SK-N-SH treated with all-trans-retinoic acid at 6 μM for 48 hours (cell line): ENCODE measurements around the gene ZMYND11.

Experiments used
- ARNTL ChIP-seq: fragments of 450-650 bp; formaldehyde crosslinking; IDR thresholded peaks from 2 replicates; pipeline ENCODE4 v1.5.0; 2020; ENCODE audit warnings: low read depth, mild to moderate bottlenecking, moderate library complexity, borderline replicate concordance
- GLIS3 ChIP-seq: fragments of 250-450 bp; sonication (Bioruptor Pico); IDR thresholded peaks from 2 replicates; pipeline ENCODE4 v1.5.0; 2020; ENCODE audit warnings: mild to moderate bottlenecking, moderate library complexity
- ISL1 ChIP-seq: fragments of 250-450 bp; sonication (Bioruptor Pico); IDR thresholded peaks from 2 replicates; pipeline ENCODE4 v2.1.2; 2022; ENCODE audit warnings: mild to moderate bottlenecking, moderate library complexity
- OSR1 ChIP-seq: fragments of 250-450 bp; sonication (Bioruptor Pico); IDR thresholded peaks from 2 replicates; pipeline ENCODE4 v1.8.0; 2022; ENCODE audit warnings: moderate library complexity, mild to moderate bottlenecking, inconsistent platforms
- PPARA ChIP-seq: fragments of 250-450 bp; sonication (Bioruptor Pico); IDR thresholded peaks from 2 replicates; pipeline ENCODE4 v1.5.0; 2020; ENCODE audit warnings: mild to moderate bottlenecking, borderline replicate concordance
- RARB ChIP-seq: fragments of 250-450 bp; sonication (Bioruptor Pico); IDR thresholded peaks from 2 replicates; pipeline ENCODE4 v1.8.0; 2021; ENCODE audit warnings: mild to moderate bottlenecking, moderate library complexity
- TSHZ2 ChIP-seq: fragments of 250-450 bp; sonication (Bioruptor Pico); IDR thresholded peaks from 2 replicates; pipeline ENCODE4 v1.5.0; 2020; ENCODE audit warnings: mild to moderate bottlenecking, moderate library complexity
- ZFP3 ChIP-seq: fragments of 250-450 bp; sonication (Bioruptor Pico); IDR thresholded peaks from 2 replicates; pipeline ENCODE4 v1.5.0; 2020; ENCODE audit warnings: mild to moderate bottlenecking, moderate library complexity
- ZNF8 ChIP-seq: fragments of 450-650 bp; formaldehyde crosslinking; IDR thresholded peaks from 2 replicates; pipeline ENCODE4 v1.5.0; 2020; ENCODE audit warnings: mild to moderate bottlenecking, moderate library complexity
- TF ChIP-seq, protein P1 (sequence below): fragments of 250-450 bp; sonication (Bioruptor Pico); IDR thresholded peaks from 2 replicates; pipeline ENCODE4 v1.8.0; 2020; ENCODE audit warnings: mild to moderate bottlenecking, moderate library complexity, borderline replicate concordance

DNA sequence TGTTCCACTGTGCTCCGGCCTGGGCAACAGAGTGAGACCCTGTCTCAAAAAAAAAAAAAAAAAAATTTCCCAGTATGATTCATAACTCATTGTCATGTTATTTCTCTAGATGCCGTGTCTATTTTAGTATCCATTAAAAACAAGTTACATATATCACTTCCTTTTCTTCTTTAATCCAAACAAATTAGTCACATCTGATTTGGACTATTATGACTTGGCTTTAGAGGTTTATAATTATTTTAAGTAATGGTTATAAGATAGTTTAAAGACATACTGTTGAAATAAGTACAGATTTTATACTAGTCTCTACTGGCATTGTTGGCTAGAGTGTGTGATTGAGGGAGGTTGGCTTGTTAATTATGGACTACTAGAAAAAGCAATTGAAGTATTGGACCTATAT lies 53.3 kb downstream of the ZMYND11 start:
- TF ChIP-seq ZNF8 (no peak), TSHZ2 (CRISPR knock-in tag) (no peak), PPARA (CRISPR knock-in tag) (no peak), OSR1 (no peak), ISL1 (peak; percentile 63), ZFP3 (CRISPR knock-in tag) (no peak), ARNTL (CRISPR knock-in tag) (no peak), GLIS3 (CRISPR knock-in tag) (no peak), RARB (CRISPR knock-in tag) (no peak)
- TF ChIP-seq, protein P1, sequence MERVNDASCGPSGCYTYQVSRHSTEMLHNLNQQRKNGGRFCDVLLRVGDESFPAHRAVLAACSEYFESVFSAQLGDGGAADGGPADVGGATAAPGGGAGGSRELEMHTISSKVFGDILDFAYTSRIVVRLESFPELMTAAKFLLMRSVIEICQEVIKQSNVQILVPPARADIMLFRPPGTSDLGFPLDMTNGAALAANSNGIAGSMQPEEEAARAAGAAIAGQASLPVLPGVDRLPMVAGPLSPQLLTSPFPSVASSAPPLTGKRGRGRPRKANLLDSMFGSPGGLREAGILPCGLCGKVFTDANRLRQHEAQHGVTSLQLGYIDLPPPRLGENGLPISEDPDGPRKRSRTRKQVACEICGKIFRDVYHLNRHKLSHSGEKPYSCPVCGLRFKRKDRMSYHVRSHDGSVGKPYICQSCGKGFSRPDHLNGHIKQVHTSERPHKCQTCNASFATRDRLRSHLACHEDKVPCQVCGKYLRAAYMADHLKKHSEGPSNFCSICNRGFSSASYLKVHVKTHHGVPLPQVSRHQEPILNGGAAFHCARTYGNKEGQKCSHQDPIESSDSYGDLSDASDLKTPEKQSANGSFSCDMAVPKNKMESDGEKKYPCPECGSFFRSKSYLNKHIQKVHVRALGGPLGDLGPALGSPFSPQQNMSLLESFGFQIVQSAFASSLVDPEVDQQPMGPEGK (CRISPR knock-in tag), result no peak
